Motor neuron (in vitro differentiated cells): ENCODE measurements around the gene NME3. TPM values are rescaled to one million over a fixed set of nuclear protein-coding genes. Genes with fewer than 3 reads are reported as not detected.

Source experiments
- ATAC-seq, 8 experiments: fragments of 200-7000 bp; cut with Tn5 transposase; replicated peaks in 6 of 8; 2 replicates each; pipeline ENCODE4 v1.8.0; 2021; ENCODE audit warnings: mild to moderate bottlenecking in 8 of 8, moderate library complexity in 8 of 8
- H3K27ac ChIP-seq, 2 donors: fragments of 250-450 bp; sonication (Bioruptor Pico); 2 replicates each; pipeline ENCODE4 v1.9.0; 2021; ENCODE audit warnings: antibody characterized with exemption in 2 of 2, mild to moderate bottlenecking in 2 of 2, moderate library complexity in 1 of 2
- H3K4me1 ChIP-seq, 2 donors: fragments of 250-450 bp; sonication (Bioruptor Pico); replicated peaks in 1 of 2; 2 replicates each; pipeline ENCODE4 v1.6.1; 2021; ENCODE audit warnings: antibody characterized with exemption in 2 of 2, mild to moderate bottlenecking in 2 of 2, moderate library complexity in 1 of 2
- H3K4me3 ChIP-seq, 5 donors: fragments of 250-450 bp; sonication (Bioruptor Pico); 2 replicates each; pipeline ENCODE4 v1.9.0; 2021; ENCODE audit warnings: antibody characterized with exemption in 5 of 5, mild to moderate bottlenecking in 5 of 5, moderate library complexity in 4 of 5
- WGBS, 10 experiments: fragments of 450-650 bp; shearing (Covaris generic); methylation state at CpG; one replicate each; pipeline ENCODE4 v1.0.0; 2022; 5-methylcytosine and 5-hydroxymethylcytosine counted together
- in situ Hi-C, 9 experiments: fragments of 400-800 bp; cut with MboI; loops; one replicate each; pipeline ENCODE4 v1.15.0; 2021; ENCODE audit warnings: low sequenced_read_pairs in 9 of 9, low pct_unique_long_range_greater_than_20kb in 2 of 9; ENCODE audit not compliant: unreplicated experiment in 9 of 9
- total RNA-seq, 8 experiments: library from RNA; unstranded; fragments of 300-600 nt; gene quantifications; 2 replicates each; pipeline versions ENCODE4 v1.2.3 to v1.2.4, GENCODE V29; 2022

NME3 gene
- total RNA-seq, 8 experiments from 2014 or later, result 41.7 to 59.9 (median 43.5) TPM

- Histone ChIP-seq H3K4me1 (peaks cover 15% of the 10 kb centered on the region in 2 donors), H3K27ac (peak within 1 kb of the TSS; percentile 90 to 97), H3K4me3 (peak within 1 kb of the TSS; percentile 85 to 98 (median 91))
- 0% methylated on average over 4 to 10 of the region's 102 CpGs; no CpG with 5 or more reads in 5 of the 10 experiments for WGBS, 10 experiments
- ATAC-seq, result peak; percentile 75 to 92 (median 90)
- in situ Hi-C loops, result no loop called here
Observed at GRCh38 chr16:1782408-1783264, 11.3 kb upstream of the NME3 start, which contains the start of the genes NUBP2 and SPSB3. Gene NUBP2 (plus strand): TSS chr16:1782960. CDS start chr16:1783021, 61 bp downstream. Gene SPSB3 (minus strand): TSS chr16:1782571. CDS start chr16:1781483, 1,088 bp downstream.

GRCh38 chr16:1781758-1782407, 10.5 kb upstream of the NME3 start:
- peak overlapping the region; percentile 77 to 98 (median 85) for H3K4me3 ChIP-seq
- peaks cover 15% of the 10 kb centered on the region in 2 donors for H3K4me1 ChIP-seq
- peak in 3 of 8 experiments; percentile 20 to 36 (median 34) for ATAC-seq
- peak overlapping the region; percentile 86 to 92 for H3K27ac ChIP-seq
- WGBS, 10 experiments, result 0 to 8% (median 2%) methylated on average over 2 to 5 of the region's 70 CpGs; no CpG with 5 or more reads in 6 of the 10 experiments
- in situ Hi-C loops, result no loop called here

- ATAC-seq, result no peak
- H3K4me3 ChIP-seq, result peak overlapping the region; percentile 77 to 98 (median 85)
- WGBS, 10 experiments, result 24 to 76% (median 65%) methylated on average over 2 to 9 of the region's 20 CpGs; no CpG with 5 or more reads in 4 of the 10 experiments
- peak overlapping the region in 1 of 2 donors; percentile 92 for H3K27ac ChIP-seq
- in situ Hi-C loops, result no loop called here
- peaks cover 15% of the 10 kb centered on the region in 2 donors for H3K4me1 ChIP-seq
Observed at GRCh38 chr16:1781254-1781653, 9.9 kb upstream of the NME3 start.

GRCh38 chr16:1780677-1781072, 9.3 kb upstream of the NME3 start:
- in situ Hi-C loops, result no loop called here
- 57 to 100% (median 94%) methylated on average over 1 to 6 of the region's 6 CpGs; no CpG with 5 or more reads in 2 of the 10 experiments for WGBS, 10 experiments
- no peak overlapping the region for H3K27ac ChIP-seq
- ATAC-seq, result no peak
- H3K4me1 ChIP-seq, result peaks cover 15% of the 10 kb centered on the region in 2 donors
- peak overlapping the region in 2 of 5 donors; percentile 85 to 98 for H3K4me3 ChIP-seq

- WGBS, 10 experiments, result 40 to 100% (median 85%) methylated on average over 1 to 3 of the region's 27 CpGs; no CpG with 5 or more reads in 2 of the 10 experiments
- Histone ChIP-seq H3K27ac (no peak overlapping the region), H3K4me3 (no peak overlapping the region), H3K4me1 (peaks cover 15% of the 10 kb centered on the region in 2 donors)
- in situ Hi-C loops, result no loop called here
- ATAC-seq, result no peak
Observed at GRCh38 chr16:1779741-1780676, 8.7 kb upstream of the NME3 start.

GRCh38 chr16:1779234-1779701, 7.9 kb upstream of the NME3 start:
- in situ Hi-C loops, result no loop called here
- peaks cover 20 to 21% of the 10 kb centered on the region in 2 donors for H3K4me1 ChIP-seq
- H3K27ac ChIP-seq, result no peak overlapping the region
- no peak overlapping the region for H3K4me3 ChIP-seq
- WGBS, 10 experiments, result 40 to 87% (median 50%) methylated on average over 1 to 4 of the region's 8 CpGs; no CpG with 5 or more reads in 6 of the 10 experiments
- ATAC-seq, result no peak

GRCh38 chr16:1778200-1779179, 7.1 kb upstream of the NME3 start:
- 0 to 100% (median 76%) methylated on average over 1 to 12 of the region's 34 CpGs; no CpG with 5 or more reads in 4 of the 10 experiments for WGBS, 10 experiments
- Histone ChIP-seq H3K4me3 (no peak overlapping the region), H3K27ac (no peak overlapping the region), H3K4me1 (peaks cover 18% of the 10 kb centered on the region in 2 donors)
- no peak for ATAC-seq
- in situ Hi-C loops, result no loop called here

GRCh38 chr16:1777375-1778199, 6.2 kb upstream of the NME3 start:
- no peak for ATAC-seq
- 60 to 100% (median 82%) methylated on average over 1 to 8 of the region's 36 CpGs; no CpG with 5 or more reads in 5 of the 10 experiments for WGBS, 10 experiments
- no peak overlapping the region for H3K27ac ChIP-seq
- no peak overlapping the region for H3K4me3 ChIP-seq
- peaks cover 18% of the 10 kb centered on the region in 2 donors for H3K4me1 ChIP-seq
- in situ Hi-C loops, result no loop called here

GRCh38 chr16:1776991-1777374, 5.6 kb upstream of the NME3 start:
- no peak for ATAC-seq
- 90 to 100% (median 94%) methylated on average over 1 to 9 of the region's 22 CpGs; no CpG with 5 or more reads in 7 of the 10 experiments for whole genome bisulfite sequencing, 10 experiments
- H3K4me1 ChIP-seq, result peaks cover 18% of the 10 kb centered on the region in 2 donors
- no peak overlapping the region for H3K27ac ChIP-seq
- H3K4me3 ChIP-seq, result no peak overlapping the region
- in situ Hi-C loops, result no loop called here

GRCh38 chr16:1776672-1776955, 5.3 kb upstream of the NME3 start:
- Histone ChIP-seq H3K27ac (no peak overlapping the region), H3K4me1 (peaks cover 18% of the 10 kb centered on the region in 2 donors), H3K4me3 (no peak overlapping the region)
- in situ Hi-C loops, result no loop called here
- WGBS, 10 experiments, result 64 to 100% (median 88%) methylated on average over 2 to 4 of the region's 13 CpGs; no CpG with 5 or more reads in 6 of the 10 experiments
- no peak for ATAC-seq
